Left ventricle myocardium inferior (tissue), 1 donor: ENCODE measurements around the gene PRG3. TPM values are rescaled to one million over a fixed set of nuclear protein-coding genes. Genes with fewer than 3 reads are reported as not detected.
"Not testable (repeated sequence)": the region's sequence is repeated elsewhere in the genome, so short reads cannot be mapped to it uniquely, and the experiment has no call there.

Experiments
- DNase-seq: peaks from one replicate; pipeline ENCODE4 v3.0.0-alpha.2; 2020
- H3K27ac ChIP-seq: fragments of 200-600 bp; replicated peaks from 2 replicates; pipeline ENCODE4 v1.8.0; 2021
- H3K27me3 ChIP-seq: fragments of 200-600 bp; 2 replicates; pipeline ENCODE4 v1.8.0; 2021; ENCODE audit warnings: low read depth
- H3K36me3 ChIP-seq: fragments of 200-600 bp; 2 replicates; pipeline ENCODE4 v1.8.0; 2021
- H3K4me1 ChIP-seq: fragments of 200-600 bp; 2 replicates; pipeline ENCODE4 v1.8.0; 2021
- H3K4me3 ChIP-seq: fragments of 200-600 bp; 2 replicates; pipeline ENCODE4 v1.8.0; 2021; ENCODE audit warnings: mild to moderate bottlenecking, moderate library complexity
- H3K9me3 ChIP-seq: fragments of 200-600 bp; replicated peaks from 2 replicates; pipeline ENCODE4 v1.8.0; 2021
- CTCF ChIP-seq: fragments of 200-600 bp; IDR thresholded peaks from 2 replicates; pipeline ENCODE4 v1.8.0; 2021; ENCODE audit warnings: antibody characterized with exemption, mild to moderate bottlenecking, borderline replicate concordance
- intact Hi-C: fragments of 100-400 bp; cut with micrococcal nuclease; formaldehyde crosslinking; loops from one replicate; pipeline ENCODE4 v1.11.0; 2022
- total RNA-seq: library from RNA; stranded (reverse); fragmentation: NEBNext Ultra II Directional; extraction: Animal tissue kit (Norgen Biotek cat#: 25700); gene quantifications from one replicate; pipeline ENCODE4 v1.2.1, GENCODE V29; 2021
- donor health status: DM: no; HTN: yes; CAD: no; lungs with severe emphysema.

The PRG3 gene
- total RNA-seq, 1 donor from 2014 or later = not detected

GRCh38 chr11:57407941-57408475, 27.1 kb upstream of the PRG3 start:
- H3K9me3 ChIP-seq = no peaks in the 10 kb centered on the region
- peak overlapping the region; percentile 79 for H3K27ac ChIP-seq
- no peak overlapping the region for H3K4me3 ChIP-seq
- peaks cover 54% of the 10 kb centered on the region for H3K36me3 ChIP-seq
- intact Hi-C loops = no loop called here
- TF ChIP-seq CTCF = no peak
- peaks cover 48% of the 10 kb centered on the region for H3K4me1 ChIP-seq
- DNase-seq = no peak
- no peaks in the 10 kb centered on the region for H3K27me3 ChIP-seq

- intact Hi-C loops = no loop called here
- peak; percentile 31 for DNase-seq
- no peak for TF ChIP-seq CTCF
- H3K27ac ChIP-seq = peak overlapping the region; percentile 79
- H3K4me1 ChIP-seq = peaks cover 40% of the 10 kb centered on the region
- H3K27me3 ChIP-seq = no peaks in the 10 kb centered on the region
- H3K9me3 ChIP-seq = no peaks in the 10 kb centered on the region
- H3K36me3 ChIP-seq = peaks cover 50% of the 10 kb centered on the region
- no peak overlapping the region for H3K4me3 ChIP-seq
These were observed 26.3 kb upstream of the PRG3 start for GRCh38 chr11:57407010-57407920.

GRCh38 chr11:57406337-57406904, 25.5 kb upstream of the PRG3 start:
- peak overlapping the region; percentile 79 for H3K27ac ChIP-seq
- H3K36me3 ChIP-seq = peaks cover 45% of the 10 kb centered on the region
- DNase-seq = peak; percentile 24

GRCh38 chr11:57405271-57405860, 24.4 kb upstream of the PRG3 start:
- Histone ChIP-seq H3K4me3 (no peak overlapping the region), H3K36me3 (peaks cover 35% of the 10 kb centered on the region), H3K9me3 (no peaks in the 10 kb centered on the region), H3K27ac (peak overlapping the region; percentile 79), H3K27me3 (peaks cover 5% of the 10 kb centered on the region), H3K4me1 (peaks cover 36% of the 10 kb centered on the region)
- intact Hi-C loops = no loop called here
- no peak for TF ChIP-seq CTCF
- DNase-seq = no peak

More at GRCh38 chr11:57406337-57406904, 25.5 kb upstream of the PRG3 start:
- Histone ChIP-seq H3K4me1 (peaks cover 39% of the 10 kb centered on the region), H3K4me3 (no peak overlapping the region), H3K9me3 (no peaks in the 10 kb centered on the region), H3K27me3 (no peaks in the 10 kb centered on the region)
- TF ChIP-seq CTCF = no peak
- intact Hi-C loops = no loop called here

- Histone ChIP-seq H3K27me3 (peaks cover 10% of the 10 kb centered on the region), H3K36me3 (peaks cover 19% of the 10 kb centered on the region), H3K27ac (no peak overlapping the region), H3K9me3 (no peaks in the 10 kb centered on the region), H3K4me1 (peaks cover 34% of the 10 kb centered on the region), H3K4me3 (no peak overlapping the region)
- DNase-seq = no peak
- no peak for TF ChIP-seq CTCF
- intact Hi-C loops = no loop called here
These were observed 22.8 kb upstream of the PRG3 start for GRCh38 chr11:57403802-57404147.

- intact Hi-C loops = not testable (repeated sequence)
- peaks cover 34% of the 10 kb centered on the region for H3K4me1 ChIP-seq
These were observed 22.3 kb upstream of the PRG3 start for GRCh38 chr11:57403003-57403801.

More at GRCh38 chr11:57403003-57403801, 22.3 kb upstream of the PRG3 start:
- not testable (repeated sequence) for H3K27ac ChIP-seq, H3K4me3 ChIP-seq, DNase-seq, H3K9me3 ChIP-seq
- Histone ChIP-seq H3K27me3 (peaks cover 10% of the 10 kb centered on the region), H3K36me3 (peaks cover 13% of the 10 kb centered on the region)
